ENCODE results near the gene ZXDC. TPM values are rescaled to one million over a fixed set of nuclear protein-coding genes. Genes with fewer than 3 reads are reported as not detected.

The ZXDC gene
- total and polyA plus RNA-seq, 2 donors (not counting 3 experiments of a cell fraction or from before 2014, with no cell fraction given), result 15.2 to 22.6 TPM

DNA sequence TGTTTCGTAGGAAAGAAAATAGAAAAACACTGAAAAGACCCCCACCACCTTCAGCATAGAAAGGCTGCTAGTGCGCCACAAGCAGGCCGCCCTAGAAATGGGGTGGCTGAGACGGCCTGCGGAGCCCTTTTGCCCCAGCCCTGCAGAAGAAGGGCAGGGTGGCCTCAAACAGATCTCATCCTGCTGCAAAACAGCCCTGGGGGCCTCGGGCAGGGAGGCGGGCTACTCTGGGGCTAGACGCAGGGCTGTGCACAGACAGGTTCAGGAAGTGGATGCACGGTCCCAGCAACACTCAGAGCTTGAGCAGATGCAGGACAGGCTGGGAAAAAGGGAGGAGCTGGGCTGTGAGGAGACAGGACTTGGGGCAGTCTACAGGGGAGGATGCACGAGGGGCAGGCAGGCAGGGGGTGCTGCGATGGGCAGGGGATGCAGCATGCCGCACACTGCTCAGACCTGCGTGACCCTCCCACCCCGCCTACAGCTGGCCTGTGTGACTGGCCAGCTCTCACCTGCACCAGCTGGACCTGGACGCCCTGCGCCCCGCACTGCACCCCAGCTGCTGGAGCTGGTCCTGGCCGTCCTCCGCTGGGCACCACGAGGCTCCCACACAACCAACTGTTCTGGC lies 34.3 kb downstream of the ZXDC start:
- TF ChIP-seq EZH2 (IDR thresholded peaks at IDR 0.05; ENCODE audit: borderline replicate concordance, low read depth, low read length, severe bottlenecking) (no peak), GATA2 (IDR thresholded peaks at IDR 0.05; ENCODE audit: insufficient read depth, insufficient read length, low read depth, low read length) (no peak), POLR2AphosphoS5 (IDR thresholded peaks at IDR 0.05; ENCODE audit: insufficient read depth, low read depth, low read length) (no peak), JUN (IDR thresholded peaks at IDR 0.05; ENCODE audit: borderline replicate concordance, insufficient read depth, insufficient read length, low read depth) (no peak), MAX (IDR thresholded peaks at IDR 0.05; ENCODE audit: insufficient read depth, insufficient read length) (no peak), MYC (IDR thresholded peaks at IDR 0.05; ENCODE audit: low read depth, low read length) (no peak), POLR2A (IDR thresholded peaks at IDR 0.05; ENCODE audit: low read depth, low read length) (no peak), FOS (IDR thresholded peaks at IDR 0.05; ENCODE audit: borderline replicate concordance, insufficient read depth, low read length) (no peak)
- TF ChIP-seq, protein P1, sequence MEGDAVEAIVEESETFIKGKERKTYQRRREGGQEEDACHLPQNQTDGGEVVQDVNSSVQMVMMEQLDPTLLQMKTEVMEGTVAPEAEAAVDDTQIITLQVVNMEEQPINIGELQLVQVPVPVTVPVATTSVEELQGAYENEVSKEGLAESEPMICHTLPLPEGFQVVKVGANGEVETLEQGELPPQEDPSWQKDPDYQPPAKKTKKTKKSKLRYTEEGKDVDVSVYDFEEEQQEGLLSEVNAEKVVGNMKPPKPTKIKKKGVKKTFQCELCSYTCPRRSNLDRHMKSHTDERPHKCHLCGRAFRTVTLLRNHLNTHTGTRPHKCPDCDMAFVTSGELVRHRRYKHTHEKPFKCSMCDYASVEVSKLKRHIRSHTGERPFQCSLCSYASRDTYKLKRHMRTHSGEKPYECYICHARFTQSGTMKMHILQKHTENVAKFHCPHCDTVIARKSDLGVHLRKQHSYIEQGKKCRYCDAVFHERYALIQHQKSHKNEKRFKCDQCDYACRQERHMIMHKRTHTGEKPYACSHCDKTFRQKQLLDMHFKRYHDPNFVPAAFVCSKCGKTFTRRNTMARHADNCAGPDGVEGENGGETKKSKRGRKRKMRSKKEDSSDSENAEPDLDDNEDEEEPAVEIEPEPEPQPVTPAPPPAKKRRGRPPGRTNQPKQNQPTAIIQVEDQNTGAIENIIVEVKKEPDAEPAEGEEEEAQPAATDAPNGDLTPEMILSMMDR (IDR thresholded peaks at IDR 0.05; ENCODE audit: extremely low read depth in 1 of 2, insufficient read depth in 1 of 2, low read depth in 1 of 2, low read length in 2 of 2), result no peak

More for the DNA sequence above, 34.3 kb downstream of the ZXDC start:
- ChIA-PET POLR2A (no interaction called here), CTCF (interaction anchor here (1.4 kb wide), 1 partner anchor 13 kb away, joined by 3 read pairs; no protein-coding TSS in a partner anchor)
- dilution Hi-C loops (cut with MboI; ENCODE audit: extremely low pct_ligation_motif_present, low sequenced_read_pairs), result no loop called here
- H2AFZ ChIP-seq (ENCODE audit: low read depth, low read length), result no peak overlapping the region
- BruUV-seq (replicated peaks), result no TSS peak
- no peaks in the 10 kb centered on the region for H3K79me2 ChIP-seq (ENCODE audit: control insufficient read depth, insufficient read depth, low read length)
- no peak overlapping the region for H3K27ac ChIP-seq (ENCODE audit: insufficient read depth, low read depth, low read length)
- no peak overlapping the region for H3K4me3 ChIP-seq (replicated peaks in 1 of 3; ENCODE audit: insufficient read depth in 1 of 3, low read depth in 1 of 3, low read length in 3 of 3)
- H3K9ac ChIP-seq (replicated peaks; ENCODE audit: extremely low read depth, insufficient read depth, low read length), result no peak overlapping the region
- FAIRE-seq (no peak), DNase-seq (ENCODE audit: low read depth, low spot score) (no peak)
- peaks cover 0 to 5% of the 10 kb centered on the region in 2 experiments for H3K36me3 ChIP-seq (ENCODE audit: control insufficient read depth in 2 of 2, extremely low read depth in 1 of 2, insufficient read depth in 2 of 2, low read length in 2 of 2)
- no peaks in the 10 kb centered on the region for H3K9me3 ChIP-seq (replicated peaks; ENCODE audit: control insufficient read depth, insufficient read depth, low read length)
- no peaks in the 10 kb centered on the region for H4K20me1 ChIP-seq (replicated peaks; ENCODE audit: control insufficient read depth, extremely low read depth, insufficient read depth, low read length)
- no peaks in the 10 kb centered on the region for H3K27me3 ChIP-seq (ENCODE audit: control insufficient read depth in 2 of 2, insufficient read depth in 2 of 2, low read length in 2 of 2)
- no peaks in the 10 kb centered on the region for H3K9me1 ChIP-seq (replicated peaks; ENCODE audit: control insufficient read depth, extremely low read depth, insufficient read depth, low read length)
- H3K4me2 ChIP-seq (ENCODE audit: insufficient read depth, low read length), result no peak overlapping the region
- H3K4me1 ChIP-seq (ENCODE audit: control insufficient read depth, extremely low read depth, insufficient read depth, low read length), result no peaks in the 10 kb centered on the region
- intact Hi-C loops (cut with micrococcal nuclease), result no loop called here

All from endothelial cell of umbilical vein (primary cell).